GM23338 (cell line): ENCODE results near the gene CELA3A. TPM values are rescaled to one million over a fixed set of nuclear protein-coding genes. Genes with fewer than 3 reads are reported as not detected.

Experiments used
- ATAC-seq: fragments of 200-7000 bp; cut with Tn5 transposase; 3 replicates; pipeline ENCODE4 v1.9.1; 2020
- DNase-seq: peaks from one replicate; pipeline ENCODE4 v3.0.0-alpha.2; 2015; ENCODE audit warnings: low spot score
- H2AFZ ChIP-seq: fragments of 200-600 bp; sonication (generic); 2 replicates; pipeline ENCODE4 v1.8.0; 2016; ENCODE audit warnings: antibody characterized with exemption, mild to moderate bottlenecking, moderate library complexity
- H3F3A ChIP-seq: fragments of 200-600 bp; sonication (generic); replicated peaks from 2 replicates; pipeline ENCODE4 v1.8.0; 2017; ENCODE audit warnings: antibody characterized with exemption, mixed run types, low read depth
- H3K27ac ChIP-seq: fragments of 200-600 bp; sonication (generic); 2 replicates; pipeline ENCODE4 v1.6.1; 2016; ENCODE audit warnings: low read depth
- H3K27me3 ChIP-seq: fragments of 200-600 bp; sonication (generic); 2 replicates; pipeline ENCODE4 v1.8.0; 2016; ENCODE audit warnings: mild to moderate bottlenecking, mixed run types, moderate library complexity; ENCODE audit not compliant: insufficient read depth
- H3K36me3 ChIP-seq: fragments of 200-600 bp; sonication (generic); 2 replicates; pipeline ENCODE4 v1.8.0; 2016; ENCODE audit warnings: mild to moderate bottlenecking; ENCODE audit not compliant: insufficient read depth
- H3K4me1 ChIP-seq: fragments of 200-600 bp; sonication (generic); 2 replicates; pipeline ENCODE4 v1.8.0; 2016; ENCODE audit warnings: mild to moderate bottlenecking, moderate library complexity; ENCODE audit not compliant: insufficient read depth
- H3K4me2 ChIP-seq: fragments of 200-600 bp; sonication (generic); 2 replicates; pipeline ENCODE4 v1.7.1; 2017; ENCODE audit warnings: mixed run types
- H3K4me3 ChIP-seq: fragments of 200-600 bp; sonication (generic); 2 replicates; pipeline ENCODE4 v1.6.1; 2016; ENCODE audit warnings: mixed run types
- H3K79me2 ChIP-seq: fragments of 200-600 bp; sonication (generic); replicated peaks from 2 replicates; pipeline ENCODE4 v1.8.0; 2017; ENCODE audit warnings: mild to moderate bottlenecking; ENCODE audit not compliant: insufficient read depth
- H3K9me2 ChIP-seq: fragments of 200-600 bp; sonication (generic); 2 replicates; pipeline ENCODE4 v1.8.0; 2017; ENCODE audit not compliant: insufficient read depth
- H4K20me1 ChIP-seq: fragments of 200-600 bp; sonication (generic); replicated peaks from 2 replicates; pipeline ENCODE4 v1.8.0; 2017; ENCODE audit warnings: mild to moderate bottlenecking; ENCODE audit not compliant: insufficient read depth
- H3K27ac Mint-ChIP-seq: 2 replicates; pipeline ENCODE4 v1.8.0; 2020; ENCODE audit warnings: inconsistent platforms, mild to moderate bottlenecking, moderate library complexity, mixed read lengths
- H3K27me3 Mint-ChIP-seq: 3 replicates; pipeline ENCODE4 v1.8.0; 2022; ENCODE audit warnings: low read depth, mild to moderate bottlenecking, moderate library complexity, mixed read lengths, inconsistent platforms; ENCODE audit not compliant: insufficient read depth, poor library complexity
- H3K36me3 Mint-ChIP-seq: 3 replicates; pipeline ENCODE4 v1.8.0; 2021; ENCODE audit warnings: low read depth, mild to moderate bottlenecking, inconsistent platforms, moderate library complexity, mixed read lengths
- H3K4me1 Mint-ChIP-seq: 3 replicates; pipeline ENCODE4 v1.8.0; 2020; ENCODE audit warnings: mild to moderate bottlenecking, inconsistent platforms, mixed read lengths
- H3K4me3 Mint-ChIP-seq: 3 replicates; pipeline ENCODE4 v1.8.0; 2021; ENCODE audit warnings: moderate library complexity, mild to moderate bottlenecking, inconsistent platforms, mixed read lengths
- H3K9me3 Mint-ChIP-seq: 3 replicates; pipeline ENCODE4 v1.8.0; 2020; ENCODE audit warnings: moderate library complexity, mild to moderate bottlenecking, inconsistent platforms, mixed read lengths
- EZH2 ChIP-seq: fragments of 200-600 bp; sonication (generic); IDR thresholded peaks from one replicate; pipeline ENCODE4 v1.8.0; 2017; ENCODE audit warnings: antibody characterized with exemption, mild to moderate bottlenecking, low read depth; ENCODE audit not compliant: unreplicated experiment
- EZH2phosphoT487 ChIP-seq: fragments of 200-600 bp; sonication (generic); IDR thresholded peaks from one replicate; pipeline ENCODE4 v1.8.1; 2018; ENCODE audit warnings: antibody characterized with exemption; ENCODE audit not compliant: unreplicated experiment
- JUNB ChIP-seq: IDR thresholded peaks from one replicate; pipeline ENCODE4 v1.6.1; 2016; ENCODE audit warnings: antibody characterized with exemption; ENCODE audit not compliant: unreplicated experiment
- POLR2AphosphoS5 ChIP-seq: IDR thresholded peaks from 2 replicates; pipeline ENCODE4 v1.6.1; 2016; ENCODE audit warnings: antibody characterized with exemption, low read depth
- STAT1 ChIP-seq: IDR thresholded peaks from one replicate; pipeline ENCODE4 v1.6.1; 2016; ENCODE audit warnings: antibody characterized with exemption; ENCODE audit not compliant: unreplicated experiment
- ZNF462 ChIP-seq: fragments of 250-450 bp; sonication (Bioruptor Pico); IDR thresholded peaks from 2 replicates; pipeline ENCODE4 v1.5.0; 2020; ENCODE audit warnings: mild to moderate bottlenecking, moderate library complexity
- polyA plus RNA-seq: library from polyadenylated mRNA; unstranded; fragments of >200 nt; fragmentation: Nextera tagmentation; extraction: Ambion mirVana; gene quantifications from 2 replicates; pipeline ENCODE4 v1.2.1, GENCODE V29; 2016
- total RNA-seq: library from RNA; depleted of rRNA; stranded (reverse); fragments of >200 nt; shearing (Covaris generic); gene quantifications from 2 replicates; pipeline ENCODE4 v1.2.3, GENCODE V29; 2014
- TF ChIP-seq, protein P1 (sequence below), 2 experiments: fragments of 200-600 bp in 1 of 2; sonication (generic) in 1 of 2; conservative IDR thresholded peaks; 2 replicates each; pipeline versions ENCODE4 v1.5.1 to v1.6.1; 2016 to 2017; ENCODE audit warnings: antibody characterized with exemption in 2 of 2, low read depth in 2 of 2, mild to moderate bottlenecking in 2 of 2, moderate library complexity in 1 of 2

The CELA3A gene
- total and polyA plus RNA-seq, 2 experiments from 2014 or later = not detected

DNA sequence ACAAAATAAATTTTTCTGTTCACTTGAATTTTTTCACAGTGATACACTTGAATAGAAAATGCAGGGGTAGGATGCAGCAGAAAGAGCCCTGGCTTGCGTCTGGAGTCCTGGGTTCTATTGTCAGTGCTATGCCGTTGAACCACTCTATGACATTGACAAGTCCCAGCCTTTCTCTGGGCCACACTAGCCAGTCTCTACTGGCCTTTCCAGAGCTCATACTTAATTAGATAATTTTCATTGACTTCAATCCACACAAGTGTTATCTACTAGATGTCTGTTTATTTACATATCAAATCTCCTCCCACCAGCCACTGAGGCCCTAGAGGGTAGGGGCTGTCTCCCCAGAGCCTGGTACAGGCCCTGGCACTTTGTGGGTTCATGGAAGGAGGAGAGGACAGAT, 40.1 kb upstream of the CELA3A start:
- Histone ChIP-seq H3K27me3 (no peaks in the 10 kb centered on the region), H3K4me3 (no peak overlapping the region), H3K36me3 (no peaks in the 10 kb centered on the region), H3F3A (no peaks in the 10 kb centered on the region), H4K20me1 (no peaks in the 10 kb centered on the region), H3K27ac (no peak overlapping the region), H3K4me1 (peaks cover 6% of the 10 kb centered on the region; the same call in 1 of the 2 replicates), H3K4me2 (no peak overlapping the region), H3K79me2 (no peaks in the 10 kb centered on the region), H3K9me2 (no peaks in the 10 kb centered on the region), H2AFZ (no peak overlapping the region)
- H3K27ac Mint-ChIP-seq = no peak overlapping the region
- peaks cover 10% of the 10 kb centered on the region for H3K27me3 Mint-ChIP-seq
- peaks cover 20% of the 10 kb centered on the region for H3K4me1 Mint-ChIP-seq
- no peak for ATAC-seq
- DNase-seq = no peak
- H3K36me3 Mint-ChIP-seq = no peaks in the 10 kb centered on the region
- no peak overlapping the region for H3K4me3 Mint-ChIP-seq
- H3K9me3 Mint-ChIP-seq = no peaks in the 10 kb centered on the region; the same call in 2 of the 3 replicates
- TF ChIP-seq POLR2AphosphoS5 (no peak), EZH2 (no peak), JUNB (no peak), STAT1 (no peak), EZH2phosphoT487 (no peak), ZNF462 (CRISPR knock-in tag) (no peak)

GRCh38 chr1:21961799-21962198, 39.7 kb upstream of the CELA3A start:
- H3K9me2 ChIP-seq = no peaks in the 10 kb centered on the region
- no peak overlapping the region for H3K4me2 ChIP-seq
- no peak overlapping the region for H3K27ac ChIP-seq
- H3K9me3 Mint-ChIP-seq = no peaks in the 10 kb centered on the region; the same call in 2 of the 3 replicates
- DNase-seq = no peak
- no peak for ATAC-seq
- no peak overlapping the region for H3K4me3 ChIP-seq
- peaks cover 6% of the 10 kb centered on the region; the same call in 1 of the 2 replicates for H3K4me1 ChIP-seq
- H3K27ac Mint-ChIP-seq = no peak overlapping the region
- no peak overlapping the region for H2AFZ ChIP-seq
- no peak overlapping the region for H3K4me3 Mint-ChIP-seq
- peaks cover 16% of the 10 kb centered on the region for H3K4me1 Mint-ChIP-seq
- H3K27me3 Mint-ChIP-seq = peaks cover 10% of the 10 kb centered on the region
- no peaks in the 10 kb centered on the region for H3F3A ChIP-seq
- no peaks in the 10 kb centered on the region for H3K36me3 Mint-ChIP-seq
- H3K27me3 ChIP-seq = no peaks in the 10 kb centered on the region
- H3K79me2 ChIP-seq = no peaks in the 10 kb centered on the region
- H3K36me3 ChIP-seq = no peaks in the 10 kb centered on the region
- no peaks in the 10 kb centered on the region for H4K20me1 ChIP-seq
- TF ChIP-seq STAT1 (no peak), EZH2phosphoT487 (no peak)
- TF ChIP-seq, protein P1, sequence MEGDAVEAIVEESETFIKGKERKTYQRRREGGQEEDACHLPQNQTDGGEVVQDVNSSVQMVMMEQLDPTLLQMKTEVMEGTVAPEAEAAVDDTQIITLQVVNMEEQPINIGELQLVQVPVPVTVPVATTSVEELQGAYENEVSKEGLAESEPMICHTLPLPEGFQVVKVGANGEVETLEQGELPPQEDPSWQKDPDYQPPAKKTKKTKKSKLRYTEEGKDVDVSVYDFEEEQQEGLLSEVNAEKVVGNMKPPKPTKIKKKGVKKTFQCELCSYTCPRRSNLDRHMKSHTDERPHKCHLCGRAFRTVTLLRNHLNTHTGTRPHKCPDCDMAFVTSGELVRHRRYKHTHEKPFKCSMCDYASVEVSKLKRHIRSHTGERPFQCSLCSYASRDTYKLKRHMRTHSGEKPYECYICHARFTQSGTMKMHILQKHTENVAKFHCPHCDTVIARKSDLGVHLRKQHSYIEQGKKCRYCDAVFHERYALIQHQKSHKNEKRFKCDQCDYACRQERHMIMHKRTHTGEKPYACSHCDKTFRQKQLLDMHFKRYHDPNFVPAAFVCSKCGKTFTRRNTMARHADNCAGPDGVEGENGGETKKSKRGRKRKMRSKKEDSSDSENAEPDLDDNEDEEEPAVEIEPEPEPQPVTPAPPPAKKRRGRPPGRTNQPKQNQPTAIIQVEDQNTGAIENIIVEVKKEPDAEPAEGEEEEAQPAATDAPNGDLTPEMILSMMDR (conservative IDR thresholded peaks at IDR 0.05; ENCODE audit: low read depth in 2 of 2) = no peak
